ENCODE data around the gene RIMS3. TPM values are rescaled to one million over a fixed set of nuclear protein-coding genes. Genes with fewer than 3 reads are reported as not detected.

RIMS3 gene
- polyA plus RNA-seq (2011; rRNA removed): 0.33 and 0.36 TPM in 2 replicates
- 0.55 and 0.61 TPM in 2 replicates for polyA minus RNA-seq (2011; rRNA and poly(A)+ RNA removed)

DNA sequence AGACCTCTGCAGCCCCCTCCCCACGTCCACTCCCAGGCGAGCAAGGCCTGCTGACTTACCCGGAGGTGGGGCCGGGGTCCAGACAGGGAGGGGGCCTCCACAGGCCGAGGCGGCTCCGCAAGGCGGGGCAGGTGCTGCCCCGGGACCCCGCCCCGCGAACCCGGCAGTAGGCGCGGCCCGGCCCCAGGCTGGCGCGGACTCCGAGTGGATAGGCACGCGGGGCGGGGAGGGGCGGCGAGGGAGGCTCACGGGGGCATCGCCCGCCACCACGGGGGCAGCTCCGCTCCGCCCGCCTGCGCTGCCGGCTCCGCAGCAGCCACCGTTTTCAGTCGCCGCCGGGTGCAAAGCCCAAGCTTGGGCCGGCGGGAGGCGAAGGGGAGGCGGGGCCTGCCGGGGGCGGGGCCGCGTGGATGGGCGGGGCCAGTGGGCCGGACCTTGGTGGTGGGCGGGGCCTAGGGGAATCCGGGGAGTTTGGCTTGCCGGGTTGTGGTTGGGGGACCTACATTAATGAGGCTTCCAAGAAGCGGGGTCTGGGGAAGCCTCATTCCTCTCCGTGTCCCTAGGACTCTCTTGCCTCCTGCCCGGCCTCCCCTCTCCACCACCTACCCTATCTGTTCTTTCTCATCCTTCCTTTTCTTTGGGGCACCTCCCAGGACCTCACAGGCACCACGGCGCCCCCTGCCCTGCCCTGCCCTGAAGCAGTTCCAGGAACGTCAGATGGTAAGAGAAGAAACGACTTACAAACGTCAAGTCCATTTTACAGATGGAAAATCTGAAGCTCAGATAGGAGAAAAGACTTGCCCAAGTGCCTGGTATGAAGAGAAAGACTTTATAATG, at the start of gene RIMS3:
RIMS3 (minus strand) TSS at position 348 of the 837 bp plus-strand sequence. CDS start 23,757 bp downstream, outside the sequence.
- Histone ChIP-seq H3K9me3 (ENCODE audit: control insufficient read depth, insufficient read depth, low read length) (no peaks in the 10 kb centered on the region; the same call in 1 of the 2 replicates), H3K27ac (ENCODE audit: low read depth, low read length) (no peak within 1 kb of the TSS), H3K4me3 (ENCODE audit: low read depth, low read length) (peak within 1 kb of the TSS; percentile 57), H3K27me3 (ENCODE audit: control insufficient read depth, insufficient read depth, low read length) (peaks cover 43% of the 10 kb centered on the region)
- TF ChIP-seq, protein P1, sequence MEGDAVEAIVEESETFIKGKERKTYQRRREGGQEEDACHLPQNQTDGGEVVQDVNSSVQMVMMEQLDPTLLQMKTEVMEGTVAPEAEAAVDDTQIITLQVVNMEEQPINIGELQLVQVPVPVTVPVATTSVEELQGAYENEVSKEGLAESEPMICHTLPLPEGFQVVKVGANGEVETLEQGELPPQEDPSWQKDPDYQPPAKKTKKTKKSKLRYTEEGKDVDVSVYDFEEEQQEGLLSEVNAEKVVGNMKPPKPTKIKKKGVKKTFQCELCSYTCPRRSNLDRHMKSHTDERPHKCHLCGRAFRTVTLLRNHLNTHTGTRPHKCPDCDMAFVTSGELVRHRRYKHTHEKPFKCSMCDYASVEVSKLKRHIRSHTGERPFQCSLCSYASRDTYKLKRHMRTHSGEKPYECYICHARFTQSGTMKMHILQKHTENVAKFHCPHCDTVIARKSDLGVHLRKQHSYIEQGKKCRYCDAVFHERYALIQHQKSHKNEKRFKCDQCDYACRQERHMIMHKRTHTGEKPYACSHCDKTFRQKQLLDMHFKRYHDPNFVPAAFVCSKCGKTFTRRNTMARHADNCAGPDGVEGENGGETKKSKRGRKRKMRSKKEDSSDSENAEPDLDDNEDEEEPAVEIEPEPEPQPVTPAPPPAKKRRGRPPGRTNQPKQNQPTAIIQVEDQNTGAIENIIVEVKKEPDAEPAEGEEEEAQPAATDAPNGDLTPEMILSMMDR (IDR thresholded peaks at IDR 0.05; ENCODE audit: low read depth, low read length): no peak
- CTCF ChIA-PET: no interaction called here
- POLR2A ChIA-PET: no interaction called here
- DNase-seq (ENCODE audit: low read depth, low spot score): no peak

DNA sequence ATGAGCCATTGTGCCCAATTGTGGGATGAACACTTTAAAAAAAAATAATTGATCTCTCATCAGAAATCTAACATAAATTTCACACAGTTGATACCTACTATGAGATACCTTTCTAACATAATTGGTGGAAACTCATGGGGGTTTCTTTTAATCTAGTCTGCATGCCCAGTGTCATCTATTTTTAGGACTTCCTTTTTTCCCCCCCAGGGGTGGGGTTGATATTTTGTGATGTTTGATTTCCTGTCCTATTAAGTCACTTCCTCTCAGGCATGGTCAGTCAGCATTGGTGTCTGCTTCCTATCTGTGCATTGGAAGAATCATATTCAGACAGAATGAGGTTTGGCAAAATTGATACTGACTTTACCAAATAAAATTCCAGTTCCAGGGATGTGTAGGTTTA, 47.5 kb upstream of the RIMS3 start:
- ChIA-PET POLR2A (no interaction called here), CTCF (no interaction called here)
- H3K27ac ChIP-seq (ENCODE audit: low read depth, low read length): no peak overlapping the region

DNA sequence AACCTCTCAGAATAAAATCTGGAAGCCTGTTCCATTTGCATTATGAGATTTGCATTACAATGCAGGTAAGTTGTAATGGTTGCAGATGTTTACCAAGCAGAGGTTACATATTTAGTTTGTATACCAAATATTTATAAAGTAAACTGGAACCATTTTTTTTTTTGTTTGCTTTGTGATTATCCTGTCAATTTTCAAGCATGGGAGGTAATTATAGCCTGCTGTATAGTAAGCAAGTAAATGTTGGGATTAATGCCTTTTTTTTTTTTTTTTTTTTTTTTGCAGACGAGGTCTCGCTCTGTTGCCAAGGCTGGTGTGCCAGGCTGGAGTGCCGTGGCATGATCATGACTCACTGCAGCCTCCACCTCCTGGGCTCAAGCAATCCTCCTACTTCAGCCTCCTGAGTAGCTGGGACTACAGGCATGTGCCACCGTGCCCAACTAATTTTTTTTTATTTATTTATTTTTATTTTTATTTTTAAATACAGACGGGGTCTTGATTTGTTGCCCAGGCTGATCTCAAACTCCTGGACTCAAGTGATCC, 47.0 kb upstream of the RIMS3 start:
- Histone ChIP-seq H3K27me3 (ENCODE audit: control insufficient read depth, insufficient read depth, low read length) (no peaks in the 10 kb centered on the region), H3K27ac (ENCODE audit: low read depth, low read length) (no peak overlapping the region), H3K4me3 (ENCODE audit: low read depth, low read length) (no peak overlapping the region), H3K9me3 (ENCODE audit: control insufficient read depth, insufficient read depth, low read length) (no peaks in the 10 kb centered on the region)
- ChIA-PET CTCF (no interaction called here), POLR2A (no interaction called here)
- DNase-seq (ENCODE audit: low read depth, low spot score): no peak
- TF ChIP-seq, protein P1 (IDR thresholded peaks at IDR 0.05; ENCODE audit: low read depth, low read length): no peak

More for the DNA sequence above, 47.5 kb upstream of the RIMS3 start:
- H3K4me3 ChIP-seq (ENCODE audit: low read depth, low read length): no peak overlapping the region
- H3K27me3 ChIP-seq (ENCODE audit: control insufficient read depth, insufficient read depth, low read length): no peaks in the 10 kb centered on the region
- no peak for DNase-seq (ENCODE audit: low read depth, low spot score)
- TF ChIP-seq, protein P1 (IDR thresholded peaks at IDR 0.05; ENCODE audit: low read depth, low read length): no peak
- no peaks in the 10 kb centered on the region for H3K9me3 ChIP-seq (ENCODE audit: control insufficient read depth, insufficient read depth, low read length)

DNA sequence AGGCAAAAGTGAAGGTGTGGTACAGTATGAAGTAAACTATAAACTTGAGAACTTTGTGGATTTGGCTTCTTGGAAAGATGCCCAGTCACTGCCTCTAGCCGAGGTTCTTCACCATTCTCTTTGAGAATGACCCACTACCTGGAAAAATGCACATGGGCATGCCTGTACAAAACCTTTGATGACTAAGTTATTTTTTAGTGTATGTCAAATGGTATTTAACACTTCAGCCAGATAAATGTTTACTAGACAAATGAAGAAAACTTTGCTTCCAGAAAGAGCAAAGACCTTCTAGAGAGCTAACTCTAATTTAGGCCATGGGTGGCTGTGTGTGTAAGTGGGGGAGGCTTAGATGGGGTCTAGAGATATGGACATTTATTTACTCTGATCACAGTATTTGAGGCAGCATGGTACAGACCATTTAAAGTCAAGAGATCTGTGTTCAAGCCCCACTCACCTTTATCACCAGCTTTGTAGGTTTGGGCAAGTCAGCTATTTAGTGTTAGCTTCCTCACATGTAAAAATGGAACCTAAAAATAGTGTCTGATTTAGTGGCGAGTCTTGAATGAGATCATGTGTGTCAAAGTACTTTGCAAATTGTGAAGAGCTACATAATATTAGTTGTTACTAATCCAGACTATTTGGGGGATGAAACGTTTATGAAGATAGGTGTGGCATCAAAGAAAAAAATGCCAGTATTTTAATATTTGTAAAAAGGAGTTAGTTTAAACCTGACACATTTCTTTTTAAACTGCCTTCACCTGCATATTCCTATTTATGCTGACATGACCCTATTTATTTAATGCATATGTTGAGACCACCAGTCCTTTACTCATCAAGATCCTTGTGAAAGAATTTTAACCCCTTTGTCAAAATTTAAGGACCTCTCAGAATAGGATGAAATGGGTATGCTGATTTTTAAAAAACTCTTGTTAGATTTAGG, 46.3 kb upstream of the RIMS3 start:
- TF ChIP-seq, protein P1 (IDR thresholded peaks at IDR 0.05; ENCODE audit: low read depth, low read length): no peak
- ChIA-PET CTCF (no interaction called here), POLR2A (interaction anchor here (0.6 to 1.2 kb wide), 2 partner anchors 9 to 20 kb away, joined by 3 to 4 read pairs; partner anchors contain the start of gene NFYC)
- Histone ChIP-seq H3K27ac (ENCODE audit: low read depth, low read length) (no peak overlapping the region), H3K9me3 (ENCODE audit: control insufficient read depth, insufficient read depth, low read length) (no peaks in the 10 kb centered on the region), H3K27me3 (ENCODE audit: control insufficient read depth, insufficient read depth, low read length) (no peaks in the 10 kb centered on the region), H3K4me3 (ENCODE audit: low read depth, low read length) (peak overlapping the region; percentile 69)
- DNase-seq (ENCODE audit: low read depth, low spot score): no peak

Data from AG04450 (cell line).